ENCODE results near the gene ABCB8. TPM values are rescaled to one million over a fixed set of nuclear protein-coding genes. Genes with fewer than 3 reads are reported as not detected.

Gene ABCB8
- 14.4 and 22.4 TPM in 2 replicates for total RNA-seq (2014; rRNA removed; shearing (Covaris generic); ENCODE audit: low replicate concordance)

DNA sequence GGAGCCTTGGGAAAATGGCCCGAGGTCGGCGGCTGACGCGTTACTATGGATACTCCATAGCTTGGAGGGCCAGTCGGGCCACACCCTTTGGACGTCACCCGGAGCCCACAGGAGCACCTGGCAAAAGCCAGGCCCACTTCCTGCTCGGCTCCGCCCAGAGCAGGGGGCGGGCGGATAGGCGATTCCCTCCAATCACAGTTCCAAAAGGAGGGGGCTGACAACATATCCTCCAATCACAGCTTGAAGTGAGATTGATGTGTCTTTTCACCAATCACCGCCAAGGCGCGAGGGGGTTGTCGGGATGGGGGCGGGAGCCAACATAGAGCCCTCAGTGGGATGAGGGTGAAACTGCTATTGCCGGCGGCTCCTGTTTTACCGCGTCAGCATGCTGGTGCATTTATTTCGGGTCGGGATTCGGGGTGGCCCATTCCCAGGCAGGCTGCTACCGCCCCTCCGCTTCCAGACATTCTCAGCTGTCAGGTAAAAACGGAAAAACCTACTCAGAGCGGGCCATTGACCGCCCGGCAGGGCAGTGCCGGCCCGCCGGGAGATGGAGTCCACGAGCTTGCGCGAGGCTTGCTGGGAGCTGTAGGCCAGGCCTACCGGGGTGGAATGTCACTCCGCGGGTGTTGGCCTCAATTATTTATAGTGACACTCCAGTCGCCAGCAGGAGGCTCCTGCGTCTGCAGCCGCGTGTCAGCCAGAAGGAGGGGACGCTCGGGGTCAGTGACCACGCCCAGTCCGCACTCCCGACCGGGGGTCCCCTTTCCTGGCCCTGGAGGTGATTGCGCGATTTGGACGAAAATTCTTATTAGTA is at the start of gene ABCB8:
ABCB8 (plus strand) TSS at position 320 of the 817 bp plus-strand sequence; CDS start at position 386, 66 bp downstream.
- Histone ChIP-seq H3K9me3 (no peaks in the 10 kb centered on the region), H3K4me3 (peak within 1 kb of the TSS; percentile 82), H3K36me3 (peaks cover 2% of the 10 kb centered on the region; the same call in 1 of the 2 replicates), H3K27me3 (no peaks in the 10 kb centered on the region)
- peak; percentile 93 for DNase-seq

DNA sequence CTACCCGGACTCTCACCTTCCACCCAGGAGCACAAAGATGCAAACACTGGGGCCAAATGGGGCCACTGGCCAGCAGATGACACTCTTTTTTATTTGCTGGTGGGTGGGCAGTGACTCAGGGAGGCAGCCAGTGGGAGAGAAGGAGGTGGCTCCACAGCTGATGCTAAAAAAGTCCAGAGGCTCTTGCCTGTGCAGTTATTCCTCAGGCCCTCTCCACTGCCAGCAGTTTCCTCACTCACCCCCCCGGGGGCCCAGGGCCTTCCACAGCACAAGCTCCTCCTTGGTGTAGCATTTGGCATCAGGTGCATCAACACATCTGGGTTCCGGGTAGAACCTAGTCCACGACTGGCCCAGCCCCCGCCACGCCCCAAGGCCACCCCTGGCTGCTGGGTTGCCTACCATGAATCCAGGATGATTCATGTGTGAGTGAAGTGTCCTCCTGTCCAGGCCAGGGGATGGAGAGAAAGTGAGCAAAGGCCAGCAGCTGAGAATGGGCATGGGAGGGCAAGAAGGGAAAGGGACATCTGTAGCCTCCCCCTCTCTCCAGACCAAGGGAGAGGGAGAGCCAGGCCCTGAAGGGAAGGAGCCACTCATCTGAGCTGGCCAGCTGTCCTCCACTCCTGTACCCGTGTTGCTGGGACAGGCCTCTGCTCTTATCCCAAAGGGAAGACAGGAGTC is 48.4 kb upstream of the ABCB8 start:
- DNase-seq, result peak; percentile 21
- Histone ChIP-seq H3K27me3 (no peaks in the 10 kb centered on the region; the same call in 1 of the 2 replicates), H3K36me3 (no peaks in the 10 kb centered on the region), H3K9me3 (no peaks in the 10 kb centered on the region), H3K4me3 (no peak overlapping the region)

DNA sequence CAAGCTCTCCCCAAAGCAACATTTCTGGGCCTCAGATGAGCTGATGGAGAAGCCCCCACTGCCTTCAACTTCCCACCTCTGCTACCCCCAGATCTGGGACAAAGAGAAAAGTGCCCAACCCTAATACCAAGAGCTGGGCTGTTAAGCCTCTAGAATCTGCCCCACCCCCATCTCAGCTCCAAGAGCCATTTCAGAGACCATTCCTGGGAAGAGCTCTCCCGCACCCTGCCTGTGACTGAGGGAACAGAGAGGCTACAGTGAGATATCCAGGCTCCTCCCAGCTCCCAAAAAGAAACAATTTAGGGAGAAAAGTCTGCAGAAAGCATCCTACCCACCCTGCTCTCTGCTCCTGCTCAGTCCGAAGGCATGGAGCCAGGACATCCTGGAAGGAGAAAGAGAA is 47.6 kb upstream of the ABCB8 start:
- no peaks in the 10 kb centered on the region for H3K36me3 ChIP-seq
- DNase-seq, result no peak
- H3K4me3 ChIP-seq, result no peak overlapping the region
- no peaks in the 10 kb centered on the region for H3K9me3 ChIP-seq
- no peaks in the 10 kb centered on the region; the same call in 1 of the 2 replicates for H3K27me3 ChIP-seq

- no peak overlapping the region for H3K4me3 ChIP-seq
- DNase-seq, result no peak
- no peaks in the 10 kb centered on the region for H3K36me3 ChIP-seq
- no peaks in the 10 kb centered on the region for H3K9me3 ChIP-seq
- H3K27me3 ChIP-seq, result no peaks in the 10 kb centered on the region; the same call in 1 of the 2 replicates
Measured at GRCh38 chr7:150981644-150982043, 46.6 kb upstream of the ABCB8 start.

GRCh38 chr7:150982351-150982750 is 45.9 kb upstream of the ABCB8 start:
- H3K9me3 ChIP-seq, result no peaks in the 10 kb centered on the region
- no peak overlapping the region for H3K4me3 ChIP-seq
- H3K27me3 ChIP-seq, result no peaks in the 10 kb centered on the region; the same call in 1 of the 2 replicates
- H3K36me3 ChIP-seq, result no peaks in the 10 kb centered on the region
- DNase-seq, result no peak

DNA sequence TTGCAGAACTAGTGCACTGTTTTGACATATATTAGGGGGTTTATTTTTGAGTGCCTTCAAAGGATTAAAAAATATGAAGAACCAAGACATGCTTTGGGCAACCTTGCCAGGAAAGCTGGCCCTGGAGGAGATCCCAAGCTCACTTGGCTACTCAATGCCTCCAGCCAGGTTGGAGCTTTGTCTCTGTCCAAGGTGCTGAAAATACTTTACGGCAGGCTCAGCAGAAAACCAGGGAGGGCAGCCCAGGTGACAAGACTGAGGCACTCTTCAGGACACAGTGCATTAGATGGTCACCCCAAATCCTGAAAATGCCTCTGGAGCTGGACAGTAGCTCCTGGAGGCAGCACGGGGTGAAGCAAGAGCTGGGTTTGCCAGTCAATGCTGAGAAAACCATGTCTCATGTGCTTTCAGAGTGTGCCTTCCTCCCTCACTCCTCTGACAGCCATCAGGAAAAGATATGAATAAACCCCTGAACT is 44.3 kb upstream of the ABCB8 start:
- no peaks in the 10 kb centered on the region for H3K36me3 ChIP-seq
- H3K27me3 ChIP-seq, result no peaks in the 10 kb centered on the region; the same call in 1 of the 2 replicates
- no peak for DNase-seq
- H3K4me3 ChIP-seq, result no peak overlapping the region
- H3K9me3 ChIP-seq, result no peaks in the 10 kb centered on the region

- peak; percentile 23 for DNase-seq
- H3K36me3 ChIP-seq, result no peaks in the 10 kb centered on the region
- H3K9me3 ChIP-seq, result no peaks in the 10 kb centered on the region
- H3K4me3 ChIP-seq, result no peak overlapping the region
- no peaks in the 10 kb centered on the region; the same call in 1 of the 2 replicates for H3K27me3 ChIP-seq
Measured at GRCh38 chr7:150986099-150986512, 42.1 kb upstream of the ABCB8 start.

GRCh38 chr7:150986556-150986955 is 41.7 kb upstream of the ABCB8 start:
- H3K36me3 ChIP-seq, result no peaks in the 10 kb centered on the region
- H3K27me3 ChIP-seq, result no peaks in the 10 kb centered on the region; the same call in 1 of the 2 replicates
- no peak overlapping the region for H3K4me3 ChIP-seq
- no peaks in the 10 kb centered on the region for H3K9me3 ChIP-seq
- DNase-seq, result no peak

DNA sequence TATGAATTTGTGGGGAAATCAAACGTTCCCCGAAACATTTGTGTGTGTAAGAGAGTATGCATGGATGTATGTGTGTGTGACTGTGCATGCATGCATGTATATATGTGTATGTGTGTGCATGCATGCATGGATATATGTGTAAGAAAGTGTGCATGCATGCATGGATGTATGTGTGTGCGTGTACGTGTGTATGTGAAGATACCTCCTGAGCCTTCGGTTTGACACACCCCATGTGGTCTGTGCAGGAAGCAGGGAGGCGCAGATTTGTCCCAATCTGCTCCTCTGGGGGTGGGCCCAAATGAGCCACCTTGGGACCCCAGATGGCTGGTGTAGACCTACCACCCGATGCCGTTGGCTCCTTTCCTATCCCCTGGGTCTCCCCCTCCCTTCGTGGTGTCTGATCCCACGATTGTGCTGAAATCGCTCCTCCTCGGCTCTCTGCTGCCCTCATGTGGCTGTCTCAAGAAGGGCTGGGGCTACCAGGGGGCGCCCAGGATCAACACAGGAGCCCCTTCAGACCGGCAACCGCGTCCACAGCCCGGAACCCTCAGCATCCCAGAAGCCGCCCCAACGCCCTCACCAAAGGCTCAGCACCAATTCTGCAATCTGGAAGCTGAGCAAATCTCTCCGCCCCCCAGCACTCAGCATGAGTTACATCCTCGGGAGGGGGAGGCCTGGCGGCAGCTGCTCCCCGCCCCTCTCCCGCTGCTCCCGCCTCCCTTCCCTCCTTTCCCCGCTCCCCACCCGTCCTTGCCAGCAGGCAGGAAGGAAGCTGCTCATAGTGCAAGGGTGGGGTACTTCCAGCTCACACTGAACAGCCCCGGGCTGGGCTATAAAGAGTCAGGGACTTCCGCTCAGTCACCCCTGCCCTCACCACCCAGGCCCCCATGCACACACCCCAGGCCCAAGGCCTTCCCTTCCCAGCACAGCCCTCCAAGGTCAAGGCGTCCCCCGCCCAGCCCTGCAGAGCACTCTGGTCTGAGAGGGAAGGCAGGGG is 39.7 kb upstream of the ABCB8 start:
- peak; percentile 14 for DNase-seq
- no peaks in the 10 kb centered on the region for H3K36me3 ChIP-seq
- H3K27me3 ChIP-seq, result no peaks in the 10 kb centered on the region
- no peak overlapping the region for H3K4me3 ChIP-seq
- no peaks in the 10 kb centered on the region for H3K9me3 ChIP-seq

DNA sequence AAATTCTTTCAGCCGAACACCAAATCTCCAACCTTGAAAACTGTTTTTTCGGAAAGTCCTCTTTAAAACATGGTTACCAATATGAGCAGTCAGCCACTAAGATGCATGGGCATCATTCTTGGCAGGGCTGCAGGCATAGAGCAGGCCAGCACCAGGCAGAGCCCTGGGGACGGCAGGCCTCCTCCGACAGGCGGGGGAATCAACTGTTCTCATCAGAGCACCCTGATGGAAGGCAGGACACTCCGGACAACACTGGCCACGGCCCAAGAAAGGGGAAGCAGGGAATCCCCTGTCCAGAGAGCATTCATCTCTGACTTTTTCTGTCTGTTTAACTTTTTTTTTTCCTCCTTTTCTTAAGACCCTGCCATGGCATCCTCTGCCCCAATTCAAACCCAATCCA is 38.8 kb upstream of the ABCB8 start:
- Histone ChIP-seq H3K9me3 (no peaks in the 10 kb centered on the region), H3K27me3 (no peaks in the 10 kb centered on the region), H3K4me3 (no peak overlapping the region), H3K36me3 (no peaks in the 10 kb centered on the region)
- no peak for DNase-seq

GRCh38 chr7:150990416-150991186 is 37.6 kb upstream of the ABCB8 start, which contains the start of gene NOS3:
NOS3 (plus strand) TSS chr7:150991017; CDS start chr7:150993804, 2,787 bp downstream.
- H3K4me3 ChIP-seq, result no peak within 1 kb of the TSS
- H3K27me3 ChIP-seq, result no peaks in the 10 kb centered on the region
- H3K9me3 ChIP-seq, result no peaks in the 10 kb centered on the region
- no peak for DNase-seq
- H3K36me3 ChIP-seq, result no peaks in the 10 kb centered on the region

- H3K27me3 ChIP-seq, result no peaks in the 10 kb centered on the region
- no peaks in the 10 kb centered on the region for H3K9me3 ChIP-seq
- H3K4me3 ChIP-seq, result no peak overlapping the region
- DNase-seq, result no peak
- H3K36me3 ChIP-seq, result no peaks in the 10 kb centered on the region
Measured at GRCh38 chr7:150992051-150992640, 36.1 kb upstream of the ABCB8 start.

DNA sequence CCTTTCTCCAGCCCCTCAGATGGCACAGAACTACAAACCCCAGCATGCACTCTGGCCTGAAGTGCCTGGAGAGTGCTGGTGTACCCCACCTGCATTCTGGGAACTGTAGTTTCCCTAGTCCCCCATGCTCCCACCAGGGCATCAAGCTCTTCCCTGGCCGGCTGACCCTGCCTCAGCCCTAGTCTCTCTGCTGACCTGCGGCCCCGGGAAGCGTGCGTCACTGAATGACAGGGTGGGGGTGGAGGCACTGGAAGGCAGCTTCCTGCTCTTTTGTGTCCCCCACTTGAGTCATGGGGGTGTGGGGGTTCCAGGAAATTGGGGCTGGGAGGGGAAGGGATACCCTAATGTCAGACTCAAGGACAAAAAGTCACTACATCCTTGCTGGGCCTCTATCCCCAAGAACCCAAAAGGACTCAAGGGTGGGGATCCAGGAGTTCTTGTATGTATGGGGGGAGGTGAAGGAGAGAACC is 35.4 kb upstream of the ABCB8 start:
- Histone ChIP-seq H3K4me3 (no peak overlapping the region), H3K36me3 (no peaks in the 10 kb centered on the region), H3K9me3 (no peaks in the 10 kb centered on the region), H3K27me3 (no peaks in the 10 kb centered on the region)
- no peak for DNase-seq

GRCh38 chr7:150993511-150993910 is 34.7 kb upstream of the ABCB8 start:
- no peaks in the 10 kb centered on the region for H3K9me3 ChIP-seq
- no peaks in the 10 kb centered on the region for H3K27me3 ChIP-seq
- H3K36me3 ChIP-seq, result no peaks in the 10 kb centered on the region
- no peak for DNase-seq
- H3K4me3 ChIP-seq, result no peak overlapping the region

DNA sequence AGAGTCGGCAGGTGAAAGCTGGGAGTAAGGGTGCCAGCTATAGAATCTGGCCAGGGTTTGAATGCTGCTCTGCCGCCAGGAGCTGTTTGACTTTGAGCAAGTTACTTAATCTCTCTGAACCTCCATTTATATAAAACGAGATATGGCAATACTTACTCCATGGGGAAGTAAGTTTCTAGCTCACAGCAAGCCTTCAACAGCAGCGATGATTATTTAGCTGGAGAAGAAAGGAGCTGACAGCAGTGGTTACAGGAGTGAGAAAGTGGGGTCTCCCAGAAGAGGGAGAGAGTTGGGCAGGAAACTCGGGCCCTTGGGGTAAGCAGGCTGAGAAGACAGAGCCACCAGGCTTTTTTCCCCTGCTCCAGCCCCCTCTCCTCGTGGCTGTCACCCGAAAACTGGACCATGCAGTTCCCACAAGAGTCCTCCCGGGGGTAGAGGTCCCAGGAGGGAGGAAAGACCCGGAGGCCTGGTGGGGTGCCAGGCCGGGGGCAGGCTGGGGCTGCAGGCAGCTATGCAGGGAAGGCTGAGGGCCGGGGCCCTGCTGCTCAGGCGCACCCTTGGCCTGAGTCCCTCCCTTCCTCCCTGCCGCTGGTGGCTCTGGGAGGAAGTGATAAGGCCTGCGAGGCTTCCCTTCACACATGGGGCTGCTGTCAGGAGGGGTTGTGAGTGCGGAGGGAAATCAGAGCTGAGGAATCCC is 34.0 kb upstream of the ABCB8 start:
- Histone ChIP-seq H3K36me3 (no peaks in the 10 kb centered on the region), H3K9me3 (no peaks in the 10 kb centered on the region), H3K4me3 (no peak overlapping the region), H3K27me3 (no peaks in the 10 kb centered on the region)
- no peak for DNase-seq

Data from MG63 (cell line).